ENCODE results near the gene PSMD1.
"Not testable (repeated sequence)": the region's sequence is repeated elsewhere in the genome, so short reads cannot be mapped to it uniquely, and the experiment has no call there.

Gene PSMD1

DNA sequence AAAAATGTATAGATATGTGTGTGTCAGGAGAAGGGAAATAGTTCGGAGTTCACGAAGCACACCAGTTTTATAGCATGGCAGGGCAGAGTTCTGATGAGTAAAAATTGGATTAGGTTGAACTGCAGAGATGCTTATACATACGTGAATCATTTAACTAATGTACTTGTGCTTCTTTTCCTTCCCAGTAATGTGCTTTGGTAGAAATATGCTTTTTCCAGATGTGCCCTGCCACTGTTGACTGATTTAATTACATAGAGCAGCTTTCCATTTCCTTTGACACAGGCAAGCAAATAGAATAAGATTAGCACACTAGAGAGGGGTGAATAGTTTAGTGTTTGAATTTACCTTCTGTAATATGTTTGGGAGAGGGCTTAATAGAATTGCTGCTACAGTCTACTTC, 112.8 kb downstream of the PSMD1 start:
- TF ChIP-seq, protein P1, sequence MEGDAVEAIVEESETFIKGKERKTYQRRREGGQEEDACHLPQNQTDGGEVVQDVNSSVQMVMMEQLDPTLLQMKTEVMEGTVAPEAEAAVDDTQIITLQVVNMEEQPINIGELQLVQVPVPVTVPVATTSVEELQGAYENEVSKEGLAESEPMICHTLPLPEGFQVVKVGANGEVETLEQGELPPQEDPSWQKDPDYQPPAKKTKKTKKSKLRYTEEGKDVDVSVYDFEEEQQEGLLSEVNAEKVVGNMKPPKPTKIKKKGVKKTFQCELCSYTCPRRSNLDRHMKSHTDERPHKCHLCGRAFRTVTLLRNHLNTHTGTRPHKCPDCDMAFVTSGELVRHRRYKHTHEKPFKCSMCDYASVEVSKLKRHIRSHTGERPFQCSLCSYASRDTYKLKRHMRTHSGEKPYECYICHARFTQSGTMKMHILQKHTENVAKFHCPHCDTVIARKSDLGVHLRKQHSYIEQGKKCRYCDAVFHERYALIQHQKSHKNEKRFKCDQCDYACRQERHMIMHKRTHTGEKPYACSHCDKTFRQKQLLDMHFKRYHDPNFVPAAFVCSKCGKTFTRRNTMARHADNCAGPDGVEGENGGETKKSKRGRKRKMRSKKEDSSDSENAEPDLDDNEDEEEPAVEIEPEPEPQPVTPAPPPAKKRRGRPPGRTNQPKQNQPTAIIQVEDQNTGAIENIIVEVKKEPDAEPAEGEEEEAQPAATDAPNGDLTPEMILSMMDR (IDR thresholded peaks at IDR 0.05; ENCODE audit: control insufficient read depth, insufficient read depth, low read depth, low read length, missing control alignments): no peak
- H3K4me3 ChIP-seq (ENCODE audit: control insufficient read depth, low read depth, low read length): no peak overlapping the region
- no peak for DNase-seq (ENCODE audit: low read depth)

DNA sequence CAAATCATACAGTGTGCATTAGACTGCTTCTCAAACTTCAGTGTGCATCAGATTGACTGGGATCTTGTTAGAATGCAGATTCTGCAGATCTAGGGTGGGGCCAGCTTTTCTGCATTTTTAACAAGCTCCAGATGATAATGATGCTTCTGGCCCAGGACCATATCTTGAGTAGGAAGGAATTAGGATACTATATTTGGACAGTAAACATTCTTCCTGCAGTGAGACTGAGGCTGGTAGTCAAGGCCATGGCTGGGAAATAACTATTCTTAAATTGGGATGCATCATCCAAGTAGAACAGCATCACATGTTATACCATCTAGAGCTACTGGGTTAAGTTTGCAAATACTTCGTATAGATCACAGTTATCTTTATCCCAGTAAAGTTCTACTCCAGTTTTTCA, 113.4 kb downstream of the PSMD1 start:
- no peak overlapping the region for H3K4me3 ChIP-seq (ENCODE audit: control insufficient read depth, low read depth, low read length)
- TF ChIP-seq, protein P1 (IDR thresholded peaks at IDR 0.05; ENCODE audit: control insufficient read depth, insufficient read depth, low read depth, low read length, missing control alignments): no peak
- peak; percentile 46 for DNase-seq (ENCODE audit: low read depth)

DNA sequence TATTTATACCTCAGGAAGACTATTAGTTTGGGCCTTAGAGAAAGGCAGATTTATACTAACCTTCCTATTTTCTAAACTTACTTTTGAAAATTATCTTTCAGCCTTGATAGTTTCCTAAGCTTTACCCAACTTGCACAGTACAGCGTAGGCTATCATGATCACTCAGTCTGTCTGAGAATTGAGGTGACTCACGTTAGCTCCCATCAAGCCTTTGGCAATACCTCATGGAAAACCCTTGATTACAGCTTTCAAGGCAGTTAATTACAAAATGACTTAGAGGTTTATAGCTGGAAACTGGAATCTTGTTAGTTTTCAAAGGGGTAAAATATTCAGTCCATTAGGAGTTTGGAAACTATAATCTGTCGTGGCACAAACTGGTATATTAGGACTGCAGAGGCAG, 115.4 kb downstream of the PSMD1 start:
- TF ChIP-seq, protein P1 (IDR thresholded peaks at IDR 0.05; ENCODE audit: control insufficient read depth, insufficient read depth, low read depth, low read length, missing control alignments): no peak
- peak; percentile 61 for DNase-seq (ENCODE audit: low read depth)
- H3K4me3 ChIP-seq (ENCODE audit: control insufficient read depth, low read depth, low read length): no peak overlapping the region

DNA sequence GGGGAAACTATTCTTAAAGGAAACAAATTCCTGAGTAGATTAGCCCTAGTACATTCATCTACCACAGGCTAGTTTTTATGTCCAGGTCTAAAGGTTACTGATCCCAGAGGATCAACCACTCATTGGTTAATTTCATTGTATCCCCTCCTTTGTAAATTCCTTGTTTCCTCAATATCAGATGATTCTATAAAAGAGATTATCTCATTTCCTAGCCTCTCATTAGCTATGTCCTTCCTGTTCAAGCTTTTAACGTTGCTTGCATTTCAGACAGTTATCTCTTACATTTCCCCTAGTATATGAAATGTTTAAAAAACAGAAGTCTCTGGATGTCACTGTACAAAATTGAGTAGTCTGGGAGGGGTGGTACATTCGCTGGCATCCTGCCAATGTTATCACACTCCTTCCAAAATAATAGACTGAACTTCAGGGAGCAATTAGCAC, 117.6 kb downstream of the PSMD1 start:
- TF ChIP-seq, protein P1 (IDR thresholded peaks at IDR 0.05; ENCODE audit: control insufficient read depth, insufficient read depth, low read depth, low read length, missing control alignments): no peak
- H3K4me3 ChIP-seq (ENCODE audit: control insufficient read depth, low read depth, low read length): no peak overlapping the region
- no peak for DNase-seq (ENCODE audit: low read depth)

DNA sequence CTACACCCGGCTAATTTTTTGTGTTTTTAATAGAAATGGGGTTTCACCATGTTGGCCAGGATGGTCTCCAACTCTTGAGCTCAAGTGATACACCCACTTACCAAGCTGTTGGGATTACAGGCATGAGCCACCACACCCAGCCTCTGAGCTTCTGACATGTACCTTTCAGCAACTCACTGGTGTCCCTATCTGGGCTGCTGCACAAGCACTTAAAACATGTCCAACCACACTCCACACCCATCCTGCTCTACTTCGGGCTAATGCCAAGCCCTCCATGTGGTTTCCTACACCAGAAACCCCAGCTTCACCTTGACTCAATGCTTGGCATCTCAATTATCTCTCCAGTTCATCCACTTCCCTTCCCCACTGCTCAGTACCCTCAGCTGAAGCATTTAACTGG, 119.4 kb downstream of the PSMD1 start:
- no peak overlapping the region for H3K4me3 ChIP-seq (ENCODE audit: control insufficient read depth, low read depth, low read length)
- TF ChIP-seq, protein P1 (IDR thresholded peaks at IDR 0.05; ENCODE audit: control insufficient read depth, insufficient read depth, low read depth, low read length, missing control alignments): no peak
- no peak for DNase-seq (ENCODE audit: low read depth)

DNA sequence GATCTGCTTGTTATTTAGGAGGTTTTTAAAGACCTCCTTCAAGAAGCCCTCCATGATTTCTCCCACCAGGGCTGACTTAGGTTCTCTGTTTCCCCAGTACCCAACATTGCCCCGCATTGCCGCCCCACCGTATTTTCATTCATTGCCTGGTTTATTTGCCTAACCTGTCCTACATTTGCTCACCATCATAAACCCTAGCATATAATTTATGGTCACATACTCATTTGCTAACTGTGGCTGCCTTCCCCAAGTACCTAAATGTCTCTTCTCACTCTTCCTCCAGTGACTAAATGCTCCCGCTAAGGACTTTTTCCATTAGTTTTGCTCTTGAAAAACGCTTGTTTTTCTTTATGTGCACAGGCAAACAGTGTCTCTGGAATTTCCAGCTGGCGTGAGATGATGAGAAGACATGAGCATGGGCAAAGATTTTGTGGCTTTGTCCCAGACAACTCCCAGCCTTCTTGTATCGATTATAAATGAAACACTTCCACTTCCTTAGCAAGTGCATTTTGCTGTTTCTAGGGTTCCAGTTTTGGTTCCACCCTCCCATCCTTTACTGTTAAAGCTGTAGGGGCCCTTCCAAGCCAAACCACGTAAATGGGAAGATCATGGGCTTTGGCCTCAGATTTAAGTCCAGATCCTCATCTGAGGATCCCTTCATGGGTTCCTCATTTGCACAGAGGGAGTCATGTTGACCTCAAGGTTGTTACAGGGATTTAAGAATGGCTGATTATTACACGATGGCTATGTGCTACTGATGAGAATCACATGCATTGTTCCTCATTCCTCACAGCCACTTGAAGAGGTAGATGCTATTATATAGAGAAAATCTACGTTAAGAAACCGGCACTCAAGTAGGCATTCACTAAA, 120.7 kb downstream of the PSMD1 start:
- H3K4me3 ChIP-seq (ENCODE audit: control insufficient read depth, low read depth, low read length): no peak overlapping the region
- TF ChIP-seq, protein P1 (IDR thresholded peaks at IDR 0.05; ENCODE audit: control insufficient read depth, insufficient read depth, low read depth, low read length, missing control alignments): no peak
- DNase-seq (ENCODE audit: low read depth): no peak

DNA sequence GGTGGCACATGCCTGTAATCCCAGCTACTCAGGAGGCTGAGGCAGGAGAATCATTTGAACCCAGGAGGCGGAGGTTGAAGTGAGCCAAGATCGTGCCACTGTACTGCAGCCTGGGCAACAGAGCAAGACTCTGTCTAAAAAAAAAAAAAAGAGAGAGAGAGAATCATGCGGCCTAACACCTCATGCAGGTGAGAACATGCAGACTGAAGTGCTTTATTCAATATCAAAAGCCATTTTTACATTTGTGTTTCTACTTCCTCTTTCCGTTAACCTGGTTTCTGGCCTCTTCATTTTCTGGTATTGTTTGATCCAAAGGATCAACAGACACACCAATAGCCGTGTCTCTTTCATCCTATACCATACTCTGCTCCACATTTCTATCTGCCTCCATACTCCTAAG, 122.1 kb downstream of the PSMD1 start:
- DNase-seq (ENCODE audit: low read depth); H3K4me3 ChIP-seq (ENCODE audit: control insufficient read depth, low read depth, low read length): not testable (repeated sequence)

Data from AG09309 (cell line).